SK-N-SH (cell line): ENCODE data around the gene ABCC4. TPM values are rescaled to one million over a fixed set of nuclear protein-coding genes. Genes with fewer than 3 reads are reported as not detected.

Experiments
- CTCF ChIA-PET: fragments of 300-600, 350-600 bp; formaldehyde crosslinking; extraction: SDS; loops from one replicate; lab custom pipeline; 2021; lab: Yijun Ruan, JAX
- POLR2A ChIA-PET: fragments of 350-600 bp; sonication (Branson Sonifier 250); formaldehyde crosslinking; extraction: SDS; loops from one replicate; lab custom pipeline; 2020; ENCODE audit warnings: antibody characterized with exemption, inconsistent platforms; lab: Yijun Ruan, JAX
- DNase-seq: peaks from one replicate; pipeline ENCODE4 v3.0.0; 2012
- H2AFZ ChIP-seq: fragments of 200-600 bp; sonication (generic); 2 replicates; pipeline ENCODE4 v1.8.1; 2016; ENCODE audit warnings: antibody characterized with exemption, mild to moderate bottlenecking, low read depth
- H3F3A ChIP-seq: fragments of 200-600 bp; sonication (generic); replicated peaks from 2 replicates; pipeline ENCODE3; 2016; ENCODE audit warnings: antibody characterized with exemption, mild to moderate bottlenecking; ENCODE audit not compliant: insufficient read depth
- H3K27ac ChIP-seq, 2 experiments: fragments of 200-500 bp in 1 of 2; fragments of 200-600 bp in 1 of 2; sonication (Bioruptor generic) in 1 of 2; sonication (generic), shearing (Covaris generic) in 1 of 2; 2 replicates each; pipeline versions ENCODE4 v1.5.1 to v1.6.1; 2014 to 2016; ENCODE audit warnings: low read depth in 2 of 2, inconsistent platforms in 1 of 2, low read length in 1 of 2, mild to moderate bottlenecking in 1 of 2, mixed read lengths in 1 of 2
- H3K27me3 ChIP-seq: fragments of 200-600 bp; sonication (generic), shearing (Covaris generic); 2 replicates; pipeline ENCODE4 v1.6.1; 2016; ENCODE audit warnings: mixed run types; ENCODE audit not compliant: insufficient read depth
- H3K36me3 ChIP-seq, 2 experiments: fragments of 200-500 bp in 1 of 2; fragments of 200-600 bp in 1 of 2; sonication (Bioruptor generic) in 1 of 2; sonication (generic) in 1 of 2; replicated peaks in 1 of 2; 2 replicates each; pipeline versions ENCODE3 to v1.5.1; 2014 to 2016; ENCODE audit warnings: low read length in 1 of 2, mild to moderate bottlenecking in 1 of 2; ENCODE audit not compliant: insufficient read depth in 2 of 2, control insufficient read depth in 1 of 2
- H3K4me1 ChIP-seq, 2 experiments: fragments of 200-500 bp in 1 of 2; fragments of 200-600 bp in 1 of 2; sonication (Bioruptor generic) in 1 of 2; sonication (generic), shearing (Covaris generic) in 1 of 2; 2 replicates each; pipeline versions ENCODE4 v1.5.1 to v1.6.1; 2014 to 2016; ENCODE audit warnings: low read depth in 1 of 2, low read length in 1 of 2, mixed run types in 1 of 2; ENCODE audit not compliant: insufficient read depth in 2 of 2, control insufficient read depth in 1 of 2
- H3K4me2 ChIP-seq: fragments of 200-600 bp; sonication (generic), shearing (Covaris generic); 2 replicates; pipeline ENCODE4 v1.6.1; 2017; ENCODE audit warnings: mixed run types
- H3K4me3 ChIP-seq, 2 experiments: fragments of 200-500 bp in 1 of 2; fragments of 200-600 bp in 1 of 2; sonication (Bioruptor generic) in 1 of 2; sonication (generic), shearing (Covaris generic) in 1 of 2; 2 replicates each; pipeline versions ENCODE4 v1.5.1 to v1.8.1; 2014 to 2016; ENCODE audit warnings: low read depth in 2 of 2, inconsistent platforms in 1 of 2, low read length in 1 of 2, mild to moderate bottlenecking in 1 of 2, mixed read lengths in 1 of 2, moderate library complexity in 1 of 2
- H3K79me2 ChIP-seq: fragments of 200-600 bp; sonication (generic); 2 replicates; pipeline ENCODE4 v1.8.1; 2017; ENCODE audit warnings: mild to moderate bottlenecking; ENCODE audit not compliant: insufficient read depth
- H3K9ac ChIP-seq: fragments of 200-600 bp; sonication (generic); 2 replicates; pipeline ENCODE4 v1.6.1; 2017; ENCODE audit warnings: mixed run types
- H3K9me2 ChIP-seq: fragments of 200-600 bp; sonication (generic); 2 replicates; pipeline ENCODE4 v1.6.1; 2017; ENCODE audit warnings: mixed run types
- H3K9me3 ChIP-seq: fragments of 200-600 bp; sonication (generic); 2 replicates; pipeline ENCODE4 v1.6.1; 2017; ENCODE audit warnings: mixed run types, mild to moderate bottlenecking, moderate library complexity
- H4K20me1 ChIP-seq: fragments of 200-600 bp; sonication (generic); 2 replicates; pipeline ENCODE4 v1.6.1; 2017; ENCODE audit warnings: mild to moderate bottlenecking, mixed run types; ENCODE audit not compliant: insufficient read depth
- ELF1 ChIP-seq: IDR thresholded peaks from 2 replicates; pipeline ENCODE4 v1.4.0; 2012
- EZH2phosphoT487 ChIP-seq: fragments of 200-600 bp; sonication (generic); IDR thresholded peaks from 2 replicates; pipeline ENCODE4 v1.6.1; 2017; ENCODE audit warnings: low read depth, mixed run types, mild to moderate bottlenecking, antibody characterized with exemption, moderate library complexity, borderline replicate concordance
- GABPA ChIP-seq: IDR thresholded peaks from 2 replicates; pipeline ENCODE4 v1.4.0; 2012; ENCODE audit warnings: low read depth, mild to moderate bottlenecking
- GATA2 ChIP-seq: sonication (generic); formaldehyde crosslinking; IDR thresholded peaks from 2 replicates; pipeline ENCODE4 v1.5.0; 2020; ENCODE audit warnings: mild to moderate bottlenecking, missing genetic modification reagents
- MEF2A ChIP-seq: IDR thresholded peaks from 2 replicates; pipeline ENCODE4 v1.4.0; 2012; ENCODE audit warnings: low read depth, borderline replicate concordance
- MXI1 ChIP-seq: IDR thresholded peaks from 2 replicates; pipeline ENCODE4 v1.6.1; 2012; ENCODE audit warnings: mild to moderate bottlenecking, low read depth, low read length, improper control_type of control experiment
- NFIC ChIP-seq: IDR thresholded peaks from 2 replicates; pipeline ENCODE4 v1.4.0; 2012; ENCODE audit warnings: borderline replicate concordance
- NRF1 ChIP-seq: IDR thresholded peaks from 2 replicates; pipeline ENCODE4 v1.6.1; 2012; ENCODE audit warnings: low read depth, mild to moderate bottlenecking, low read length
- POLR2AphosphoS5 ChIP-seq: IDR thresholded peaks from 2 replicates; pipeline ENCODE4 v1.6.1; 2012; ENCODE audit warnings: low read depth, low read length
- RCOR1 ChIP-seq: fragments of 150-350 bp; IDR thresholded peaks from 2 replicates; pipeline ENCODE4 v1.6.1; 2017; ENCODE audit warnings: antibody characterized with exemption, low read length
- RFX5 ChIP-seq: IDR thresholded peaks from 2 replicates; pipeline ENCODE4 v1.6.1; 2012; ENCODE audit warnings: mild to moderate bottlenecking, improper control_type of control experiment, low read length
- SIN3A ChIP-seq: IDR thresholded peaks from 2 replicates; pipeline ENCODE4 v1.6.1; 2012; ENCODE audit warnings: low read depth, mild to moderate bottlenecking, low read length, moderate library complexity, borderline replicate concordance
- SMC3 ChIP-seq: IDR thresholded peaks from 2 replicates; pipeline ENCODE4 v1.6.1; 2012; ENCODE audit warnings: low read depth, low read length, improper control_type of control experiment
- USF1 ChIP-seq: IDR thresholded peaks from 2 replicates; pipeline ENCODE4 v1.4.0; 2012; ENCODE audit warnings: low read depth, borderline replicate concordance
- YY1 ChIP-seq: IDR thresholded peaks from 2 replicates; pipeline ENCODE4 v1.4.0; 2012; ENCODE audit warnings: low read depth, mild to moderate bottlenecking
- ZBTB33 ChIP-seq: IDR thresholded peaks from 2 replicates; pipeline ENCODE4 v1.4.0; 2012; ENCODE audit warnings: low read depth, borderline replicate concordance
- WGBS: methylation state at CpG from one replicate; pipeline ENCODE4 v1.1.6; 2017; ENCODE audit warnings: low lambda C conversion rate; 5-methylcytosine and 5-hydroxymethylcytosine counted together
- polyA plus RNA-seq, 3 experiments: library from polyadenylated mRNA; depleted of rRNA; stranded (reverse); fragments of >200 nt; gene quantifications; 2 replicates each; pipeline ENCODE4 v1.2.3, GENCODE V29; 2012
- TF ChIP-seq, protein P1 (sequence below): fragments of 150-350 bp; IDR thresholded peaks from 2 replicates; pipeline ENCODE4 v1.6.1; 2017; ENCODE audit warnings: antibody characterized with exemption, low read length, low read depth, borderline replicate concordance
- TF ChIP-seq, protein P2 (sequence below): fragments of 150-350 bp; IDR thresholded peaks from 2 replicates; pipeline ENCODE4 v1.6.1; 2016; ENCODE audit warnings: mild to moderate bottlenecking, low read depth, low read length

Gene ABCC4
- polyA plus RNA-seq, 1 of the 3 experiments (the other 2 are of a cell fraction), result 7.8 TPM

GRCh38 chr13:95220611-95221010 lies 80.6 kb downstream of the ABCC4 start:
- no peak overlapping the region for H3K4me3 ChIP-seq
- no peak overlapping the region for H3K4me2 ChIP-seq
- peaks cover 0 to 5% of the 10 kb centered on the region in 2 experiments; a peak in 1 of 4 replicates for H3K4me1 ChIP-seq
- no peaks in the 10 kb centered on the region for H3F3A ChIP-seq
- no peak for DNase-seq
- 84% methylated on average over 1 of the region's 1 CpG for WGBS
- H4K20me1 ChIP-seq, result no peaks in the 10 kb centered on the region
- no peak overlapping the region for H3K9ac ChIP-seq
- no peaks in the 10 kb centered on the region for H3K27me3 ChIP-seq
- no peak for TF ChIP-seq EZH2phosphoT487
- TF ChIP-seq, all 33 proteins: peak for 0
- Histone ChIP-seq H3K9me2 (no peaks in the 10 kb centered on the region), H2AFZ (no peak overlapping the region), H3K79me2 (peaks cover 3% of the 10 kb centered on the region; the same call in 1 of the 2 replicates), H3K36me3 (no peaks in the 10 kb centered on the region), H3K9me3 (no peaks in the 10 kb centered on the region), H3K27ac (no peak overlapping the region)
- ChIA-PET CTCF (interaction anchor here (1.0 to 1.6 kb wide), 5 partner anchors 10 to 161 kb away, joined by 3 to 5 read pairs (median 3); no protein-coding TSS in a partner anchor), POLR2A (no interaction called here)

- POLR2A ChIA-PET, result no interaction called here
- Histone ChIP-seq H3K4me3 (no peak overlapping the region), H3K4me2 (no peak overlapping the region), H2AFZ (no peak overlapping the region), H3K36me3 (peaks cover 0 to 2% of the 10 kb centered on the region in 2 experiments), H3K9me2 (no peaks in the 10 kb centered on the region), H3K4me1 (peaks cover 0 to 8% of the 10 kb centered on the region in 2 experiments; a peak in 1 of 4 replicates), H3K79me2 (peaks cover 6% of the 10 kb centered on the region; the same call in 1 of the 2 replicates), H3K9ac (no peak overlapping the region), H4K20me1 (no peaks in the 10 kb centered on the region), H3F3A (no peaks in the 10 kb centered on the region), H3K27me3 (no peaks in the 10 kb centered on the region), H3K27ac (no peak overlapping the region), H3K9me3 (no peaks in the 10 kb centered on the region)
- DNase-seq, result no peak
- 70% methylated on average over 6 of the region's 6 CpGs for WGBS
- TF ChIP-seq SMC3 (no peak), ELF1 (no peak), RFX5 (no peak), YY1 (no peak), RCOR1 (no peak), USF1 (no peak), POLR2AphosphoS5 (no peak), SIN3A (no peak), MXI1 (no peak), GABPA (no peak), NFIC (no peak), GATA2 (CRISPR knock-in tag) (no peak), NRF1 (no peak), MEF2A (no peak), ZBTB33 (no peak)
- TF ChIP-seq, protein P1, sequence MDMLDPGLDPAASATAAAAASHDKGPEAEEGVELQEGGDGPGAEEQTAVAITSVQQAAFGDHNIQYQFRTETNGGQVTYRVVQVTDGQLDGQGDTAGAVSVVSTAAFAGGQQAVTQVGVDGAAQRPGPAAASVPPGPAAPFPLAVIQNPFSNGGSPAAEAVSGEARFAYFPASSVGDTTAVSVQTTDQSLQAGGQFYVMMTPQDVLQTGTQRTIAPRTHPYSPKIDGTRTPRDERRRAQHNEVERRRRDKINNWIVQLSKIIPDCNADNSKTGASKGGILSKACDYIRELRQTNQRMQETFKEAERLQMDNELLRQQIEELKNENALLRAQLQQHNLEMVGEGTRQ, result no peak
- TF ChIP-seq, protein P2, sequence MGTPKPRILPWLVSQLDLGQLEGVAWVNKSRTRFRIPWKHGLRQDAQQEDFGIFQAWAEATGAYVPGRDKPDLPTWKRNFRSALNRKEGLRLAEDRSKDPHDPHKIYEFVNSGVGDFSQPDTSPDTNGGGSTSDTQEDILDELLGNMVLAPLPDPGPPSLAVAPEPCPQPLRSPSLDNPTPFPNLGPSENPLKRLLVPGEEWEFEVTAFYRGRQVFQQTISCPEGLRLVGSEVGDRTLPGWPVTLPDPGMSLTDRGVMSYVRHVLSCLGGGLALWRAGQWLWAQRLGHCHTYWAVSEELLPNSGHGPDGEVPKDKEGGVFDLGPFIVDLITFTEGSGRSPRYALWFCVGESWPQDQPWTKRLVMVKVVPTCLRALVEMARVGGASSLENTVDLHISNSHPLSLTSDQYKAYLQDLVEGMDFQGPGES, result no peak
- CTCF ChIA-PET, result no interaction called here
Measured at GRCh38 chr13:95217920-95218830, 83.1 kb downstream of the ABCC4 start.
